HEK293 (cell line): ENCODE measurements around the gene DNAH11.

Experiments used
- CTCF ChIA-PET: fragments of 350-600 bp; formaldehyde crosslinking; extraction: SDS; loops from one replicate; lab custom pipeline; 2021; ENCODE audit warnings: antibody characterized with exemption; lab: Yijun Ruan, JAX
- POLR2A ChIA-PET: fragments of 300-600 bp; formaldehyde crosslinking; extraction: SDS; loops from one replicate; lab custom pipeline; 2020; ENCODE audit warnings: antibody characterized with exemption, inconsistent platforms; lab: Yijun Ruan, JAX
- H3K27ac ChIP-seq: fragments of 200-500 bp; sonication (Bioruptor generic); 2 replicates; pipeline ENCODE4 v1.5.1; 2014; ENCODE audit warnings: low read depth, low read length, control low read depth, inconsistent platforms; ENCODE audit errors: extremely low read depth
- H3K36me3 ChIP-seq, 2 experiments: fragments of 200-500 bp in 1 of 2; sonication (Bioruptor generic) in 1 of 2; 1 replicate in 1 of 2; 2 replicates in 1 of 2; pipeline ENCODE4 v1.5.1; 2014 to 2017; ENCODE audit warnings: inconsistent platforms in 2 of 2, low read length in 2 of 2; ENCODE audit not compliant: control insufficient read depth in 2 of 2, insufficient read depth in 1 of 2
- H3K4me1 ChIP-seq: fragments of 200-500 bp; sonication (Bioruptor generic); 2 replicates; pipeline ENCODE4 v1.5.1; 2014; ENCODE audit warnings: mild to moderate bottlenecking, low read length, inconsistent platforms; ENCODE audit not compliant: control insufficient read depth, insufficient read depth
- H3K4me3 ChIP-seq: 2 replicates; pipeline ENCODE4 v1.5.1; 2011; ENCODE audit warnings: low read depth, mild to moderate bottlenecking, control low read depth, low read length, moderate library complexity
- H3K9me3 ChIP-seq: fragments of 200-500 bp; sonication (Bioruptor generic); 2 replicates; pipeline ENCODE4 v1.5.1; 2014; ENCODE audit warnings: low read depth, low read length, inconsistent platforms; ENCODE audit not compliant: control insufficient read depth, insufficient read depth
- HOXA7 ChIP-seq: sonication (generic); formaldehyde crosslinking; IDR thresholded peaks from 2 replicates; pipeline ENCODE4 v1.8.1; 2022; ENCODE audit warnings: missing genetic modification reagents, borderline replicate concordance
- IKZF3 ChIP-seq: fragments of 450-650 bp; IDR thresholded peaks from 2 replicates; pipeline ENCODE4 v1.5.0; 2018; ENCODE audit warnings: missing biosample characterization, mild to moderate bottlenecking, missing genetic modification characterization, moderate library complexity
- SP3 ChIP-seq: fragments of 450-650 bp; formaldehyde crosslinking; IDR thresholded peaks from 2 replicates; pipeline ENCODE4 v1.5.1; 2016; ENCODE audit warnings: missing biosample characterization, missing genetic modification characterization
- SP7 ChIP-seq: fragments of 450-650 bp; formaldehyde crosslinking; IDR thresholded peaks from 2 replicates; pipeline ENCODE4 v1.5.1; 2016; ENCODE audit warnings: missing biosample characterization, missing genetic modification characterization
- ZBTB44 ChIP-seq: fragments of 450-650 bp; IDR thresholded peaks from 2 replicates; pipeline ENCODE4 v1.5.1; 2018; ENCODE audit warnings: missing biosample characterization, mild to moderate bottlenecking, missing genetic modification characterization
- ZBTB49 ChIP-seq: fragments of 450-650 bp; formaldehyde crosslinking; IDR thresholded peaks from 2 replicates; pipeline ENCODE4 v1.5.1; 2016; ENCODE audit warnings: missing biosample characterization, missing genetic modification characterization, low read depth
- ZFP37 ChIP-seq: fragments of 450-650 bp; formaldehyde crosslinking; IDR thresholded peaks from 2 replicates; pipeline ENCODE4 v1.5.1; 2016; ENCODE audit warnings: missing biosample characterization, missing genetic modification characterization
- ZNF174 ChIP-seq: fragments of 450-650 bp; formaldehyde crosslinking; IDR thresholded peaks from 2 replicates; pipeline ENCODE4 v1.5.0; 2017; ENCODE audit warnings: missing biosample characterization, mild to moderate bottlenecking, missing genetic modification characterization
- ZNF19 ChIP-seq: fragments of 450-650 bp; formaldehyde crosslinking; IDR thresholded peaks from 2 replicates; pipeline ENCODE4; 2016; ENCODE audit warnings: missing biosample characterization, missing genetic modification characterization, low read depth
- ZNF354C ChIP-seq: fragments of 450-650 bp; formaldehyde crosslinking; IDR thresholded peaks from 2 replicates; pipeline ENCODE4 v1.5.1; 2016; ENCODE audit warnings: missing biosample characterization, missing genetic modification characterization, low read depth, borderline replicate concordance
- ZNF366 ChIP-seq: fragments of 450-650 bp; formaldehyde crosslinking; conservative IDR thresholded peaks from 2 replicates; pipeline ENCODE4 v1.5.1; 2016; ENCODE audit warnings: missing biosample characterization, missing genetic modification characterization
- ZNF398 ChIP-seq: fragments of 450-650 bp; formaldehyde crosslinking; IDR thresholded peaks from 2 replicates; pipeline ENCODE4 v1.5.1; 2017; ENCODE audit warnings: missing biosample characterization, missing genetic modification characterization
- ZNF501 ChIP-seq: fragments of 450-650 bp; formaldehyde crosslinking; IDR thresholded peaks from 2 replicates; pipeline ENCODE4 v1.5.1; 2016; ENCODE audit warnings: missing biosample characterization, missing genetic modification characterization
- ZNF624 ChIP-seq: fragments of 450-650 bp; formaldehyde crosslinking; IDR thresholded peaks from 2 replicates; pipeline ENCODE4 v1.5.1; 2017; ENCODE audit warnings: missing biosample characterization, missing genetic modification characterization
- ZNF629 ChIP-seq: fragments of 450-650 bp; formaldehyde crosslinking; IDR thresholded peaks from 2 replicates; pipeline ENCODE4 v1.5.1; 2017; ENCODE audit warnings: missing biosample characterization, missing genetic modification characterization
- ZNF654 ChIP-seq: fragments of 450-650 bp; formaldehyde crosslinking; IDR thresholded peaks from 2 replicates; pipeline ENCODE4 v1.5.1; 2016; ENCODE audit warnings: low read depth, missing biosample characterization, missing genetic modification characterization
- TF ChIP-seq, protein P1 (sequence below): fragments of 450-650 bp; formaldehyde crosslinking; IDR thresholded peaks from 2 replicates; pipeline ENCODE4 v1.5.1; 2016; ENCODE audit warnings: missing biosample characterization, missing genetic modification characterization

DNAH11 gene

GRCh38 chr7:21580073-21580521 is 37.3 kb downstream of the DNAH11 start (continued):
- 0 out of 2 replicates have a peak, but pooled peaks have one; percentile 24 for TF ChIP-seq ZNF366 (tag by site-specific recombination)
- no peak for TF ChIP-seq ZNF354C (tag by site-specific recombination)
- TF ChIP-seq SP3: 0 out of 2 replicates have a peak, but pooled peaks have one; percentile 9
- TF ChIP-seq ZNF501 (tag by site-specific recombination): no peak
- TF ChIP-seq ZFP37 (tag by site-specific recombination): no peak
- no peak for TF ChIP-seq ZNF19 (tag by site-specific recombination)
- no peak for TF ChIP-seq ZNF629 (tag by site-specific recombination)
- TF ChIP-seq SP7: no peak
- TF ChIP-seq HOXA7 (CRISPR knock-in tag): no peak
- TF ChIP-seq ZNF398 (tag by site-specific recombination): no peak
- no peak for TF ChIP-seq ZNF654 (tag by site-specific recombination)
- TF ChIP-seq IKZF3 (tag by site-specific recombination): no peak
- TF ChIP-seq ZNF174: no peak
- TF ChIP-seq, protein P1, sequence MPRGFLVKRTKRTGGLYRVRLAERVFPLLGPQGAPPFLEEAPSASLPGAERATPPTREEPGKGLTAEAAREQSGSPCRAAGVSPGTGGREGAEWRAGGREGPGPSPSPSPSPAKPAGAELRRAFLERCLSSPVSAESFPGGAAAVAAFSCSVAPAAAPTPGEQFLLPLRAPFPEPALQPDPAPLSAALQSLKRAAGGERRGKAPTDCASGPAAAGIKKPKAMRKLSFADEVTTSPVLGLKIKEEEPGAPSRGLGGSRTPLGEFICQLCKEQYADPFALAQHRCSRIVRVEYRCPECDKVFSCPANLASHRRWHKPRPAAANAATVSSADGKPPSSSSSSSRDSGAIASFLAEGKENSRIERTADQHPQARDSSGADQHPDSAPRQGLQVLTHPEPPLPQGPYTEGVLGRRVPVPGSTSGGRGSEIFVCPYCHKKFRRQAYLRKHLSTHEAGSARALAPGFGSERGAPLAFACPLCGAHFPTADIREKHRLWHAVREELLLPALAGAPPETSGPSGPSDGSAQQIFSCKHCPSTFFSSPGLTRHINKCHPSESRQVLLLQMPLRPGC (tag by site-specific recombination): no peak
- no peak for TF ChIP-seq ZBTB49 (tag by site-specific recombination)
- no peak for TF ChIP-seq ZNF624 (tag by site-specific recombination)

DNA sequence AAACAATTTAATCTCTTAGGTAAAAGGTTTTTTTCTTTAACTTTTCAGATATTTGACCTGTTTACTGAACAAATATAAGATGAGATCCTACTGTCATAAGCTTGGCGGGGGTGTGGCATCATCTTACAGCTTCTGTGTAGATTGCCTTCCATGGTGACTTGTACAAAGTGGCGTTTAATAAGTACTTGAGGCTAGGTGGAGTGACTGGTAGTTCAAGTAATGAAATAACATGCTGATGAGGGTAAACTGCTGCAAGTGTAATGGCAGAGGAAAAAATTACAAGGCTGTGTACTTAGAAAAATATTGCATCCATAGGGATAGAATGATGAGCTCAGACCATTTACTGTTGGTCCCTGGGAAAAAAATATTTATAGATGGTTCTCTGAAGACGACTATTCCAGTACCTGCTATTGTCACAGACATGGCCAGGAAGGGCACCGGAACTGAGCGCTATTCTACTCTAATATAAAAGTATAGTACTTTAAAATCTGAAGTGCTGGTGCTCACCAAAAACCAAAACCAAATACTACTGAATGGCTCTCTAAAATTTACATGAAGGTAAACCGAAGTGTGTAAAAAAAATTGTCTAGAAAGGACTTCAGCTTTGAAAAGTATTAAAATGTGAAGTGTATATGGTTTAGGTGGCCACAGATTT is 42.4 kb downstream of the DNAH11 start:
- Histone ChIP-seq H3K4me1 (no peaks in the 10 kb centered on the region), H3K4me3 (no peak overlapping the region), H3K36me3 (no peaks in the 10 kb centered on the region), H3K27ac (no peak overlapping the region), H3K9me3 (no peaks in the 10 kb centered on the region)
- TF ChIP-seq ZBTB44 (tag by site-specific recombination): no peak
- no peak for TF ChIP-seq SP7
- ChIA-PET CTCF (interaction anchor here (0.6 kb wide), 1 partner anchor 267 kb away, joined by 4 read pairs; no protein-coding TSS in a partner anchor), POLR2A (no interaction called here)
